Stomach (tissue), 4 donors: ENCODE data around the gene RXFP4.

Source experiments
- POLR2A ChIP-seq, 4 donors: fragments of 450-650 bp; IDR thresholded peaks; one replicate each; pipeline ENCODE4 v1.6.1; 2016; ENCODE audit warnings: antibody characterized with exemption in 4 of 4, control low read depth in 2 of 4, mild to moderate bottlenecking in 1 of 4, moderate library complexity in 1 of 4
- POLR2AphosphoS5 ChIP-seq, 3 donors: sonication (generic); formaldehyde crosslinking; IDR thresholded peaks; one replicate each; pipeline ENCODE4 v1.6.1; 2016; ENCODE audit warnings: antibody characterized with exemption in 3 of 3
- TF ChIP-seq, protein P1 (sequence below), 7 experiments: fragments of 450-650 bp in 4 of 7; fragments of 200-600 bp in 3 of 7; sonication (generic) in 3 of 7; IDR thresholded peaks; one replicate each; pipeline ENCODE4 v1.5.1; 2016 to 2019; ENCODE audit warnings: antibody characterized with exemption in 7 of 7, control low read depth in 2 of 7, mild to moderate bottlenecking in 1 of 7

DNA sequence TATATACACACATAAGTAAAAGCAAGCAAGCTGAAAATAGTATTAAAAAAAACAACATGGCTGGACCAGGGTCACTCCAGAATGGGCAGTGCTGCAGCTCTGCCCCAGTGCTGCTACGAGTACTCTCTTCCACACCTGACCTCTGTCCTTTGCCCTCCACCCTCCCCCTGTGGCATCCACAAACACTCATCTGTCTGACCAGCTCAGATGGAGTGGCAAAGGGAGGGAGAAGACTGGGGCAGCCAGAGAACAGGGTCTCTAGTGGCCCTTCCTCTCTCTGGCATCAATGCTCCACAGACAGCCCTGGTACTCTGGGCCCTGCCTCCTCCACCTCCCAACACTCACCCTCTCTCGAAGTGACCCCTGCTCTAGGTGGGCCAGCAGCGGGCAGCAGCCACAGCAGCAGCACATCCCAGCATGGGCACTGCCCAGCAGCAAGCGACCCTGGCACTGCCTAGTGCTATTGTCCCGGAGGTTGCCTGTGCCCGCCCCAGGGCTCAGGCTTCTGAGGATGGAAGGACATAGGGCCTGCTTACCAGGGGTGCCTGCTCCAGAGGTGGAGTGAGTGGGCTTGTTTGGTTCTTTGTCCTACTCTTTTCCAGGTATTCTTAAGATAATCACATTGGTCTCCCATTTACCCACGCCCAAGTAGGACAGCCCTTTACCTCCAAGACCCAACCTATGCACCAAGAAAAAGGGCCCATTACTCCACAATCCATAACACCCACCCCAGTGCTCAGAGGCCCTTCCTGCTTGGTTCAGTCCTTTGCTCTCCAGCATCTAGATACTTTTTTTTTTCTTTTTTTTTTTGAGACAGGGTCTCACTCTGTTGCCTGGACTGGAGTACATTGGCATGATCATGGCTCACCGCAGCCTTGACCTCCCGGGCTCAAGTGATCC lies 30.7 kb downstream of the RXFP4 start:
- no peak for TF ChIP-seq POLR2AphosphoS5 (IDR thresholded peaks at IDR 0.05)
- TF ChIP-seq, protein P1, sequence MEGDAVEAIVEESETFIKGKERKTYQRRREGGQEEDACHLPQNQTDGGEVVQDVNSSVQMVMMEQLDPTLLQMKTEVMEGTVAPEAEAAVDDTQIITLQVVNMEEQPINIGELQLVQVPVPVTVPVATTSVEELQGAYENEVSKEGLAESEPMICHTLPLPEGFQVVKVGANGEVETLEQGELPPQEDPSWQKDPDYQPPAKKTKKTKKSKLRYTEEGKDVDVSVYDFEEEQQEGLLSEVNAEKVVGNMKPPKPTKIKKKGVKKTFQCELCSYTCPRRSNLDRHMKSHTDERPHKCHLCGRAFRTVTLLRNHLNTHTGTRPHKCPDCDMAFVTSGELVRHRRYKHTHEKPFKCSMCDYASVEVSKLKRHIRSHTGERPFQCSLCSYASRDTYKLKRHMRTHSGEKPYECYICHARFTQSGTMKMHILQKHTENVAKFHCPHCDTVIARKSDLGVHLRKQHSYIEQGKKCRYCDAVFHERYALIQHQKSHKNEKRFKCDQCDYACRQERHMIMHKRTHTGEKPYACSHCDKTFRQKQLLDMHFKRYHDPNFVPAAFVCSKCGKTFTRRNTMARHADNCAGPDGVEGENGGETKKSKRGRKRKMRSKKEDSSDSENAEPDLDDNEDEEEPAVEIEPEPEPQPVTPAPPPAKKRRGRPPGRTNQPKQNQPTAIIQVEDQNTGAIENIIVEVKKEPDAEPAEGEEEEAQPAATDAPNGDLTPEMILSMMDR (IDR thresholded peaks at IDR 0.05): no peak
- TF ChIP-seq POLR2A (IDR thresholded peaks at IDR 0.05): no peak
